HG02610 (cell line): Measurements from ENCODE around the gene ANKH.
"Not testable (repeated sequence)": the region's sequence is repeated elsewhere in the genome, so short reads cannot be mapped to it uniquely, and the experiment has no call there.

Experiments
- ATAC-seq: cut with Tn5 transposase; IDR thresholded peaks from one replicate; pipeline ENCODE4 v1.9.1; 2021; ENCODE audit warnings: mild to moderate bottlenecking, moderate library complexity; ENCODE audit not compliant: unreplicated experiment

The ANKH gene

DNA sequence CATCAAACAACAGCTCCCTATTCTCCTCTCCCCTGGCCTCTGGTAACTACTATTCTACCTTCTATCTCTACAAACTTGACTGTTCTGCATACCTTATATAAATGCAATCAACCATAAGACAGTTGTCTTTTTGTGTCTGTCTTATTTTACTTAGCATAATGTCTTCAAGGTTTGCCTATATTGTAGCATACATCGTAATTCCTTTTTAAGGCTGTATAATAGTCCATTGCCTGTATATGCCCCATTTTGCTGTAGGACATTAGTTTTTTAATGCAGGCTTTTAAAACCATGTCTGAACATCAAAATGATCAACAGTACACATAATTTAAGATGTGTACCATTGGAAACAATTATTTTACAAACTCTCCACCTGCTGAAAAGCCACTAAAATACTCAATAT lies 12.4 kb downstream of the ANKH start:
- no peak for ATAC-seq

GRCh38 chr5:14855366-14855765 lies 16.2 kb downstream of the ANKH start:
- ATAC-seq: no peak

DNA sequence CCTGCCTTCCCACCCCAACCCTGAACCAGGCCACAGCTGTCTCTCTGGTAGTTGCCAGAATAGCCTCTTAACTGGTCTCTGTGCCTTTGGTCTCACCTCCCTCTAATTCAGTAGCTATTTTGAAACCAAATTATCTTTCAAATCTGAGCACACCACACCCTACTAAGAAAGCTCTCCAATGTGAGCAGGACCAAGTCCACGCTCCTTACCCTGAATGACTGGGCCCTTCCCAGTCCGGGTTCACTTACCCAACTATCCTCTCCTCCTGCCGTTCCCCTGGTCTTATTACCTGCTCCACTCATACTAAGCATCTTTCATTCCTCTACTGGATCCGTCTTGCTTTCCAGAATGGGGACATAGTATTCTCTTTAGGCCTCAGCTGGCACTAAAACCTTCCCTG lies 16.8 kb downstream of the ANKH start:
- ATAC-seq: no peak

DNA sequence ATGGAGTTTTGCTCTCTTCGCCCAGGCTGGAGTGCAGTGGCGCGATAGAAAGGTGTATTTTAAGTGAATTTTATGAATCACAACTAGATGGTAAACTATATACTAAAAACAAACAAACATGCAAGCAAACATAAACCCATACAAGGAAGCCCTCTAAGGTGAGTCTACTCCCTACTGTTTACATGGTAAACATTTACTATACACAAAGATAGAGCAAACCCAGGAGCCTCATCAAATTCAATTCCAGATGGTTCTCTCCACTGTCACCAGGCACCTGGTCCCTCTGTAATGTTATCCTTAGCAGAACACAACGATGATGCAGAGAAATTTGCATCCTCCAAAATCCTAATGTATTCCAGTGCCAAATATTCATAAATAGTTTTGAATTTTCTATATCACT lies 17.9 kb downstream of the ANKH start:
- no peak for ATAC-seq

DNA sequence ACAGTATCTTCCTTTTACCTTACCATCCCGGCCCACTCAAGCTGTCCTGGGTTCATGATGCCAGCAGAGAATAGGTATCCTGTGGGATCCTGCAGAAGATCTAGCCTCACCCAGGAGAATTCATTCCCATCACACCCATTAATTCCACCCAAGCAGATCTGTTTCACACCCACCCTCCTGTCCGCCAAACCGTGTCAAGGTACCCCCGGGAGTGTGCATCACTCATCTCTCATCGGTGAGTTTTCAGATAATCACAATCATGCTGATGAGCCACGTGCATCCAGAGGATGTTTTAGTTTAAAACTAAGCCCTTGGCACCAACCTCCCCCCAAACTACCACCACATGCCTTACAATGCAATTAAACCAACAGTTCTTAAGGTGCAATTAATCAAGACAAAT lies 18.8 kb downstream of the ANKH start:
- ATAC-seq: no peak

GRCh38 chr5:14851999-14852526 lies 19.5 kb downstream of the ANKH start:
- ATAC-seq: no peak

DNA sequence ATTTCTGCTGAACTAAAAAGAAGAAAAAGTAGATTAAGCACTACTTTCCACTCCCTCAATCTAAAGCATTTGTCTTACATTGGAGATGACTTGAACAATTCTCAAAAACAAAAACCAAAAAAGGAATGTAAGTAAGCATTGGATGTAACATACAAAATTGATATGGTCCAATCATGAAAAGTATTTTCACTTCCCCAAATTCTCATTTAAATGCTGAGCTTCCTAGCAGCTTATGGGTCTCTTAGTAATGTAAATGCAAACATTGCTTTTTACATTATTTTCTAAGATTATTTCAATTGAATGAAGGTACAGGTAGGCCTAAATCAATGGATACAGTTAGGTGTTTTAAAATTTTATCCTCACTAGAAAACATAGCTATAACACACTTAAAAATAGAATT lies 20.0 kb downstream of the ANKH start:
- no peak for ATAC-seq

DNA sequence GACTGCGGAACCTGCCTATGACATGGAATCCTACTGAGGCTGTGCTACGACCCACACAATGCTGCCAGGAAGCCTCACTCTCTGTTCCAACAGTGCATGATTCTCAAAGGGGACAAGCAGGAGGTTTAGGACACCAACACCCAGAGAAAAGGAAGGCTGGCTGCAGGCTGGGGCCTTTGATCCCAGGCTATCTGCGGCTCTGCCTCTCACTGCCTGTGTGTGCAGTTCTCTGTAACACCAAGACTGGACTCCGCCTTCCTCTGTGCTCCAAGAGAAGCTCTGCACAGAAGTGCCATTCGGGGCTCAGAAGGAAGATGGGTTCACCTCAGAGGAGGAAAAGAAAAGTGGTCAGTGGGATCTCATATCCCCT lies 20.5 kb downstream of the ANKH start:
- no peak for ATAC-seq

GRCh38 chr5:14850419-14851049 lies 21.0 kb downstream of the ANKH start:
- ATAC-seq: no peak

DNA sequence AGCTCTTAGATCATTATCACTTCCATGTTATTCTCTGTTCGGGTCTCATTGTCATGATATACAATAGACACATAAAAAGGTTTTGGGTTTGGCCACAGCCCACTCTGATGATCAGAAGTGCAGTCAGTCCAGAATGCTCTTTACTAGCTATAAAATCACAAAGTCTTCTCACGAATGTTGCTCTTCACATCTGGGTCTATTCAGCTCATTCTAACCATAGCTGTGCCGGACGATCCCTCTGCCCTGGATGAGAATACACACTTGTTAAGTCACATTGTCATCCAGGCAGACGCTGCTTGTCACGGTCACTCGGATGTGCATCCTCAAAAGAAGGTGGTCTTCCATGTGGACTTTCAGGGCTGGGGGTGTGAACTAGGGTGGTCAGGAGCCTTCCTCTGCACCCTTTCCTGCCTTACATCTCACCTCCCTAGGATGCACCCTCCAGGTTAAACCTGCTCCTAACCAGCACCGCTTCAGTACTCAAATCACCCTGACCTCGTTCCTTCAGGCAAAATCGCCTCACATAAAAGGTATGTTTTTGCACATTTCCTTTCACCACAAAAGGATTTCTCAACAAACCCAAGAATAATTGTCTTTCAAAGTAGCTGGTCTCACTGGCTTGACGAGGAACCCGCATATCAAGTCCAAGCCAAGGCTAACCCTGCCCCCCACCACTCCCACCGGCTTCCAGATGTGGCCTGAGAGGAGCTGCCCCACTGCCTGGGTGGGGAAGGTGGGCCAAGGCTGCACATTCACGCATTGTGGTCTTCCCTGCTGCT lies 21.9 kb downstream of the ANKH start:
- ATAC-seq: no peak

- ATAC-seq: not testable (repeated sequence)
Observed at GRCh38 chr5:14848942-14849341, 22.6 kb downstream of the ANKH start.

DNA sequence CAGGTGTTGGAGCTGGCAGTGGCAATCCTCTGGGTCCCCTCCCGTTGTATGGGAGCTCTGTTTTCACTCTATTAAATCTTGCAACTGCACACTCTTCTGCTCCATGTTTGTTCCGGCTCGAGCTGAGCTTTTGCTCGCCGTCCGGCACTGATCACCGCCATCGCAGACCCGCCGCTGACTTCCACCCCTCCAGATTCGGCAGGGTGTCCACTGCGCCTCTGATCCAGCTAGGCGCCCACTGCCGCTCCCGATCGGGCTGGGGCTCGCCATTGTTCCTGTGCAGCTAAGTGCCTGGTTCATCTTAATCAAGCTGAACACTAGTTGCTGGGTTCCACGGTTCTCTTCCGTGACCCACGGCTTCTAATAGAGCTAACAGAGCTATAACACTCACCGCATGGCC lies 23.2 kb downstream of the ANKH start:
- ATAC-seq: no peak

GRCh38 chr5:14847471-14847870 lies 24.1 kb downstream of the ANKH start:
- ATAC-seq: no peak

- no peak for ATAC-seq
Observed at GRCh38 chr5:14842117-14842516, 29.5 kb downstream of the ANKH start.

DNA sequence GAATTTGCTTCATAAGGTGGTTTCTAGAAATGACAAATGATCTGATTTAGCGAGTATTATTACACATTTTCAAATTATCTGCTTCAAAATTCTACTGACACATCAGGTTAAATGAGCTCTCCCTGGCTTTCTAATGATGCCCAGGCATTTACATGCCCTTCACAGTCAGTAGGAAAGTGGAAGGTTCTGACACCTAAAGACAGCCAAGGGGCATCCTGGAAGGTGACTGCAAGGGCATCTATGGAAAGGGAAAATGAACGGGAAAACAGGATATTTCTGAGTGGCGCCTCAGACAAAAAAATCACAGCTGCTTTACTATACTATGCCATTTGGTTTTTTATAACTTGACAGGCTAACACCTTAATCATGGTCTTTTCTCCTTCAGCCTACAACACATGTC lies 31.0 kb downstream of the ANKH start:
- ATAC-seq: no peak

DNA sequence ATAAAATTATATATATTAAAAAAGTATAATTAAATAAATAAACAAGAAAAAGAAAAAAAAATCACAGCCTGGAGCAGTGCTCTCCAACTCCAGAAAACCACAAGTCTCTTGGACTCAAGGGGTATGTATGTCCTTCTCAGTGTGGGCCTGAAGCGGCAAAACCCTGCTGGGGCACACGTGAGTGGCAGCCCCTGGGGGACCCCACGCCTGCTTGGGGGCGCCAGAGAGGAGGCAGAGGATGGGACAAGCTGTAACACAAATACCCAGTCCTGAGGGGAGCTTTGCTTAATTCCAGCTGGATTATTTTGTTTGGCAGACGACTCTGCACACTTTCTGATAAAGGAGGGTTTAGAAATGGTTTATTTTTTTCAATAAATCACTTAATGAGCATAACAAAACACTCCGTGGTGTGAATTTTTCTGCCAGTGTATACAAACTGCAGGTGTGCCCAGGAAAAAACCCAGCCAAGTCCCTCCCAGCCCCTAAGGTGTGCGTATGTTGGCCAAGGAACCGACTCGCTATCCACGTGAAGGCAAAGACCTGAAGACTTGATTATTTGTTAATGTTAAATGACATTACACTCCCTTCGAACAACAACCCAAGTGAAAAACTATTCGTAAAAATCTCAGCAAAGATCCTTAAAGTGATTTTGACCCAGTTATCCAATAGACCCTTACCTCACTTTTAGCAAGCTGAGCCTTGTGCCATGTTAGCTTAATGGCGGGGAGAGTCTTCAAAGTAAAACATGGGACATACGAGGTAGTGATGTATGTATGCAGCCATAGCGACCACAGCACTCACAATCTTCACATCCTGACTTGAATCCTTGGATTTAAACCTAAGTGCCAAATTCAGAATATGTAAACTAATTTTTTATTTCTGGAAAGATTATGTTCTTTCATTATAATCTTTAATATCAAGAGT lies 32.9 kb downstream of the ANKH start:
- no peak for ATAC-seq

GRCh38 chr5:14837423-14838122 lies 34.0 kb downstream of the ANKH start:
- ATAC-seq: not testable (repeated sequence)

- no peak for ATAC-seq
Observed at GRCh38 chr5:14834584-14835550, 36.7 kb downstream of the ANKH start.

GRCh38 chr5:14834062-14834461 lies 37.5 kb downstream of the ANKH start:
- peak; percentile 58 for ATAC-seq

- ATAC-seq: no peak
Observed at GRCh38 chr5:14831006-14831338, 40.6 kb downstream of the ANKH start.
